Endodermal cell (in vitro differentiated cells): ENCODE measurements around the gene FAM219B. TPM values are rescaled to one million over a fixed set of nuclear protein-coding genes. Genes with fewer than 3 reads are reported as not detected.

Experiments used
- DNase-seq: peaks from one replicate; pipeline ENCODE4 v3.0.0-alpha.2; 2017
- H3K27ac ChIP-seq: 2 replicates; pipeline ENCODE4 v1.5.1; 2013; ENCODE audit warnings: mild to moderate bottlenecking, low read depth, low read length, moderate library complexity
- H3K27me3 ChIP-seq: 2 replicates; pipeline ENCODE4 v1.6.1; 2013; ENCODE audit warnings: mild to moderate bottlenecking, low read length, moderate library complexity; ENCODE audit not compliant: insufficient read depth, control insufficient read depth, poor library complexity, severe bottlenecking
- H3K36me3 ChIP-seq: 2 replicates; pipeline ENCODE4 v1.7.0; 2013; ENCODE audit warnings: mild to moderate bottlenecking, low read length, moderate library complexity; ENCODE audit not compliant: control insufficient read depth, insufficient read depth
- H3K4me1 ChIP-seq: one replicate; pipeline ENCODE4 v1.7.0; 2013; ENCODE audit warnings: low read length; ENCODE audit not compliant: control insufficient read depth, insufficient read depth
- H3K4me3 ChIP-seq: 2 replicates; pipeline ENCODE4 v1.5.1; 2013; ENCODE audit warnings: mild to moderate bottlenecking, low read length, moderate library complexity
- H3K9ac ChIP-seq: 2 replicates; pipeline ENCODE4 v1.6.1; 2013; ENCODE audit warnings: mild to moderate bottlenecking, low read length, moderate library complexity; ENCODE audit not compliant: poor library complexity, severe bottlenecking; ENCODE audit errors: extremely low read depth
- H3K9me3 ChIP-seq: 2 replicates; pipeline ENCODE4 v1.6.1; 2013; ENCODE audit warnings: mild to moderate bottlenecking, low read length, moderate library complexity; ENCODE audit not compliant: control insufficient read depth
- H3K27ac Mint-ChIP-seq: 2 replicates; pipeline ENCODE4 v1.8.0; 2020; ENCODE audit warnings: mixed read lengths
- H3K27me3 Mint-ChIP-seq: 2 replicates; pipeline ENCODE4 v1.8.0; 2021; ENCODE audit warnings: mild to moderate bottlenecking, mixed read lengths; ENCODE audit not compliant: insufficient read depth
- H3K36me3 Mint-ChIP-seq: 2 replicates; pipeline ENCODE4 v1.8.0; 2020; ENCODE audit warnings: low read depth, mixed read lengths
- H3K4me1 Mint-ChIP-seq: 2 replicates; pipeline ENCODE4 v1.8.0; 2020; ENCODE audit warnings: mixed read lengths
- H3K4me3 Mint-ChIP-seq: 2 replicates; pipeline ENCODE4 v1.8.0; 2020; ENCODE audit warnings: mild to moderate bottlenecking, moderate library complexity, mixed read lengths
- H3K9me3 Mint-ChIP-seq: 2 replicates; pipeline ENCODE4 v1.8.0; 2020; ENCODE audit warnings: mild to moderate bottlenecking, mixed read lengths
- CTCF ChIP-seq: fragments of 200-600 bp; sonication (generic); conservative IDR thresholded peaks from 2 replicates; pipeline ENCODE4 v1.5.0; 2021; ENCODE audit warnings: antibody characterized with exemption, mild to moderate bottlenecking
- WGBS, 2 experiments: methylation state at CpG; one replicate each; pipeline versions ENCODE4 v1.1.5 to v1.1.7; 2013; ENCODE audit warnings: missing lambda C conversion rate in 2 of 2, mixed read lengths in 1 of 2; ENCODE audit not compliant: insufficient coverage in 1 of 2, insufficient read length in 1 of 2; 5-methylcytosine and 5-hydroxymethylcytosine counted together
- total RNA-seq, 2 donors: library from RNA; stranded (reverse); fragmentation: NEBNext Ultra II Directional in 1 of 2; extraction: Animal tissue kit (Norgen Biotek cat#: 25700) in 1 of 2; gene quantifications; 2 replicates in 1 of 2; 3 replicates in 1 of 2; pipeline ENCODE4 v1.2.1, GENCODE V29; 2021

Gene FAM219B
- total RNA-seq, 2 donors from 2014 or later, result 109 to 112 TPM

GRCh38 chr15:74851960-74852359 is 54.7 kb downstream of the FAM219B start:
- H3K9me3 Mint-ChIP-seq, result no peaks in the 10 kb centered on the region
- H3K4me3 Mint-ChIP-seq, result no peak overlapping the region
- H3K27ac Mint-ChIP-seq, result no peak overlapping the region
- no peak overlapping the region for H3K9ac ChIP-seq
- H3K4me1 Mint-ChIP-seq, result no peaks in the 10 kb centered on the region
- no peak for DNase-seq
- H3K4me1 ChIP-seq, result no peaks in the 10 kb centered on the region
- H3K36me3 Mint-ChIP-seq, result peaks cover 41% of the 10 kb centered on the region
- 95 to 96% methylated on average over 4 to 7 of the region's 7 CpGs for WGBS, 2 experiments
- H3K9me3 ChIP-seq, result no peaks in the 10 kb centered on the region
- no peak for TF ChIP-seq CTCF
- no peaks in the 10 kb centered on the region for H3K27me3 Mint-ChIP-seq
- H3K4me3 ChIP-seq, result no peak overlapping the region
- no peak overlapping the region for H3K27ac ChIP-seq
- H3K27me3 ChIP-seq, result no peaks in the 10 kb centered on the region
- peaks cover 33% of the 10 kb centered on the region for H3K36me3 ChIP-seq

- H3K9me3 Mint-ChIP-seq, result no peaks in the 10 kb centered on the region
- H3K27me3 ChIP-seq, result no peaks in the 10 kb centered on the region
- 86 to 93% methylated on average over 3 to 4 of the region's 4 CpGs for WGBS, 2 experiments
- no peak overlapping the region for H3K27ac ChIP-seq
- no peak overlapping the region for H3K27ac Mint-ChIP-seq
- no peaks in the 10 kb centered on the region for H3K27me3 Mint-ChIP-seq
- peaks cover 47% of the 10 kb centered on the region for H3K36me3 Mint-ChIP-seq
- no peak for DNase-seq
- no peaks in the 10 kb centered on the region for H3K9me3 ChIP-seq
- no peaks in the 10 kb centered on the region for H3K4me1 Mint-ChIP-seq
- no peak overlapping the region for H3K4me3 Mint-ChIP-seq
- no peak for TF ChIP-seq CTCF
- no peak overlapping the region for H3K4me3 ChIP-seq
- H3K9ac ChIP-seq, result no peak overlapping the region
- H3K4me1 ChIP-seq, result no peaks in the 10 kb centered on the region
- peaks cover 37% of the 10 kb centered on the region for H3K36me3 ChIP-seq
Observed at GRCh38 chr15:74850393-74850792, 56.3 kb downstream of the FAM219B start.

Other genes starting within 250 kb of the FAM219B start
- 10 to 100 TPM; 44.5 to 48.3 TPM for gene EDC3, start 210.8 kb downstream of the FAM219B start, total RNA-seq
- not detected for gene CYP1A1, start 181.3 kb downstream of the FAM219B start, total RNA-seq
- gene CYP1A2, start 158.0 kb downstream of the FAM219B start, total RNA-seq, result not detected
- 10 to 100 TPM; 64.3 to 68.5 TPM for gene CSK, start 124.8 kb downstream of the FAM219B start, total RNA-seq
- gene LMAN1L, start 94.0 kb downstream of the FAM219B start, total RNA-seq, result not detected
- not detected for gene CPLX3, start 80.2 kb downstream of the FAM219B start, total RNA-seq
- 10 to 100 TPM; 33.9 to 36.2 TPM for gene ULK3, start 63.7 kb downstream of the FAM219B start, total RNA-seq
- gene SCAMP2, start 33.5 kb downstream of the FAM219B start, total RNA-seq, result 10 to 100 TPM; 47.5 to 50.9 TPM
- 10 to 100 TPM; 50.3 to 59.2 TPM for gene MPI, start 16.8 kb downstream of the FAM219B start, total RNA-seq
- 100 to 1,000 TPM; 243 to 279 TPM for gene COX5A, start 31.2 kb upstream of the FAM219B start, total RNA-seq
- gene RPP25, start 49.9 kb upstream of the FAM219B start, total RNA-seq, result 1 to 10 TPM; 4.6 to 9.9 TPM
- 10 to 100 TPM; 21.9 to 33.5 TPM for gene SCAMP5, start 88.7 kb upstream of the FAM219B start, total RNA-seq
- 10 to 100 TPM; 15.9 to 24.5 TPM for gene PPCDC, start 116.7 kb upstream of the FAM219B start, total RNA-seq